Measurements from ENCODE around the gene MED23.

The MED23 gene

DNA sequence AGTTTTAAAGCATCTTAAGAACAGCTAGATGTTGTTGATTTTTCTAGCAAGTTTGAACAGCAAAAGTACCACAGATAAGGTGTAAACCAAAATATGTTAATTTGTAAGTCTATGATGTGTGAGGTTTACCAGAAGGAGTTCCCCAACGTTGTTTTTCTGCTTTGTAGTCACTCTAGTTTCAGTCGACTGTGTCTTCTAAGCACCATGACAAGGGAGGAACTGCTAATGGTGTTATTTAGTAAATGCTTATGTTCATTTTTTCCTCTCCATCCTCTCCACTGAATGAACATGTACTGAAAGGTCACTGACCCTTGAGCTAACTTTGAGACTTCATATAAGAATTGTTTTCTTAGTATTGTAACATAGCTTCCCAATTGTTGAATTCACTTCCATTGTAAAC is 12.1 kb upstream of the MED23 start:
- no peak for DNase-seq (ENCODE audit: low read depth in 2 of 2)

DNA sequence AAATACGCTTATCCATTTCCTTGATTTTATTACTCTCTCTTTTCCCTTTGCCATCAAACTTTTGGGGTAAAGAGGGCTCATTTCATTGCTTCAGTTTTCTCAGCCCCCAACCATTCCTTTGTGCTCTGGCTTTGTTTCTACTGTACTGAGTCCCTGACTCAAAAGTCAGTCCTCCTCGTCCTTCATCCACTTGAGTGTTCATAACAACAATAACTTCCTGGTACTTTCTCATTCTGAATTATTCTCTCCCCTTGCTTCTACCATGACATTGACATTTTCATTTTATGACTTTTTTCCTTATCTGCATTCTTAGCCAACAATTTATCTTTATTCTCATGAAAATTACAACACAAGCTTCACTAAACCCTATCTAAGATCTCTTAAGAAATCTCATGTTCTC is 10.0 kb upstream of the MED23 start:
- DNase-seq (ENCODE audit: low read depth in 2 of 2) = no peak

DNA sequence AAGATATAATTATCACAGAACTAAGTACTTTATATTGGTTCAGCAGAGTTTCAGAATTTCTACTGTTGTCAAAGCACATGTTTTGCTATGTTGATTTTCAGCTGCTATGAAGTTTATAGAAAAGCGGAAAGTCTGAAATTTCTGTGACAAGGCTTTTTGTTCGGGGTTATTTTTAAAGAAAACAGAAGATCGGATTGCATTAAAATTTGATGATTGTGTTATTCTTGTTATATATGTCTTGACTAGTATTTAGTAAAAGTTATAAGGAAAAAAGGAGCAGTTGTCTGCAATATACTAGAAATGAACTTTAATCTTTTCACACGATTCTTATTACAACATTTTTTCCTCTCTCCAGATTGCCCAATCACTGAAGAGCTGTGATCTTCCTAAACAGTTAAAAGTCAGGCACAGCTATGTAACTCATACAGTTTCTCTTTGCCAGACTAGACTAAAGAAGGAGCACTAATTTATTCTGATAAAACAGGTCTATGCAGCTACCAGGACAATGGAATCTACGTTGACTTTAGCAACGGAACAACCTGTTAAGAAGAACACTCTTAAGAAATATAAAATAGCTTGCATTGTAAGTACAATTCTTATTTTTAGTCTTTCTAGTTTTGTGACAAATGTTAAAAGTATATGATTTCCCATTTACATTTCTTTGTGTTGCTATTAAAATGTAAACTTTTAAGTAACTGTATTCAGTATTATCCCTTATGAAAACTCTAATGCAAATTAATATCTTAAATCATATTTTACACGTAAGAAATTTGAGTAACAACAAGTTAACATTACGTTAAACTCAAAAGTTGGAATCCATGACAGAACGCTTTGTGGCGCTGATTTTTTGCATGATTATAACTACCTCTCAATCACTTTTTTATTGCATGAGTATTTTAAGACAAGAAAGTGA is 9.1 kb upstream of the MED23 start, which contains the start of gene ENPP3:
Gene ENPP3, plus strand, starts transcription at position 423 of the 913 bp plus-strand sequence. Its CDS starts 83 bp downstream, at position 506.
- DNase-seq (ENCODE audit: low read depth in 2 of 2) = no peak

DNA sequence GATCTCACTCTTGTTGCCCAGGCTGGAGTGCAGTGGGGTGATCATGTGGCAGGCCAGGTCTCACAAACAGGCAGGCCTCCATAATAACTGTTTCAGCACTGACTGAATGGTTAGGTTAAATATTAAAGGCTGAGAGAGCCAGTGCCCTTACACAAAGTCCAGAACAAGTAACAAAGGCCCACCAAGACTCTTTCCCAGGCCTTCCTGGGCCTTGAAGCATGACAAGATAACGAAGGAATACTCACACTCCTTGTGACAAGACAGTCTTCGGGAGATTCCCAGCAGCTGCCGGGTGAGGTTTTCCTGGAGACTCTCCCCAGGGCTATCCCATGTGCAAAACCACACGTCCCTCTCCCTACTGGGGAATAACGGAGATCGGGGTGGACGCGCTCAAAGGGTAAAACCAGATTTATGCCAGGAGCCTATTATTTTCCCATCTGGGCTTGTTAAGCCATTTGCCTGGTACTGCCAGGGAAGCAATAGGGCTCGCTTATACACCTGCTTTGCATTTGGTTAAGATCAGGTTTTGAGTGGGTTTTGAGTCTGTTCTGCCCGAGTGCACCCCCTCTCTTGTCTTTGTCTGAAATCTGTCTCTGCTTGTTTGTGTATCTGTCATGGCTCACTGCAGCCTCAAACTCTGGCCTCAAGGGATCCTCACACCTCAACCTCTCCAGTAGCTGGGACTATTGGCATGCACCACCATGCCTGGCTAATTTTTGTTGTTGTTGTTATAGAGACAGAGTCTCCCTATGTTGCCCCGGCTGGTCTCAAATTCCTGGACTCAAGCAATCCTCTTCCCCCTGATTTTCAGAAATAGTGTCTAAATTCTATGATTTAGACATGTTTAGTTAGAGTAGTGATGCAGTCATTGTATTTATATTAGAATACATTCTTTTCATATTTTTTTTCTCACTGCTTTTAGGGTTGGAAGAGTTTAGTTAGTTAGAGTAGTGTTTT is 7.6 kb upstream of the MED23 start:
- DNase-seq (ENCODE audit: low read depth in 2 of 2) = no peak

DNA sequence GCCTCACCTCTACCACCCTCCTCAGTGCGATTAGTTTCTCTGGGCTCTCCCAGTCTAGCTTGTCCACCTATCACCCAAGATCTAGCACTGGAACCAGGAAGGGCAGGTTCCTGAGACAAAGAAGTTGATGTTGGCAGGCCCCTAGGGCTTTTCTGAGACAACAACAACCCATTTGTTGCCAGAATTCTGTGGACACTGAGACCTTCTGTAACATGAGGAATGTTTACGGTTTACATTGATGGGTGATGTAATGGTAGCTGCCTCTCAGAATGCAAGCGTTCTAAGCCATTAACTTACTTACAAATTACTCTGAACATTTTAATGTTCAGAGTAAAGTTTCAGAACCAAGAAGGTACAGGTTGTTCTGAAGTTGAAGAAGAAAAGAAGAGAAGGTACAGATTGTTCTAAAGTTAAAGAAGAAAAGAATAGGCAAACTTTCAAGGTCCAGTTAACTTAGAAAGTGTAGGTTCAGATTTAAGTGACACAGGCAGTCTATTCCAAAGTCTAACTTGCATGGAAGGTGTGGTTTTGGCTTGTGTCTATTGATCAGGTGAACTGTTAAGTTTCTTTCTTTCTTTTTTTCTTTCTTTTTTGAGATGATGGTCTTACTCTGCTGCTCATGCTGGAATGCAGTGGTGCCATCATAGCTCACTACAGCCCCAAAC is 3.7 kb upstream of the MED23 start:
- DNase-seq (ENCODE audit: low read depth in 2 of 2) = no peak

DNA sequence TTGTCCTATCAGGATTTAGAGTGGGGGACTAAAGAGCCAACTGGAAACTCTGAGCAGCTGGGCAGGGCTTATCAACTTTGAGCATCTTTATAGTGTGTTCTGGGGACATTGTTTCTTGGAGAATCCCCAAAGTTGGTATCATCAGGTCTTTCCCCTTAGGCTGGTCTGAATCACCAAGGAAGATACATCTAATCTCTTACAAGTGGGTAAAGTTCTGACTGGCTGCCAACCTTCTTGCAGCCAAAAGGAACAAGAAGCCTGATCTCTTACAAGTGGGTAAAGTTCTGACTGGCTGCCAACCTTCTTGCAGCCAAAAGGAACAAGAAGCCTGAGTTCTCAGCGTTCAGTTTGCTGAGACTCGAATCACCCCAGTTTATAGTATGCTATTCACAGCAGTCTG is 1.6 kb upstream of the MED23 start:
- no peak for DNase-seq (ENCODE audit: low read depth in 2 of 2)

DNA sequence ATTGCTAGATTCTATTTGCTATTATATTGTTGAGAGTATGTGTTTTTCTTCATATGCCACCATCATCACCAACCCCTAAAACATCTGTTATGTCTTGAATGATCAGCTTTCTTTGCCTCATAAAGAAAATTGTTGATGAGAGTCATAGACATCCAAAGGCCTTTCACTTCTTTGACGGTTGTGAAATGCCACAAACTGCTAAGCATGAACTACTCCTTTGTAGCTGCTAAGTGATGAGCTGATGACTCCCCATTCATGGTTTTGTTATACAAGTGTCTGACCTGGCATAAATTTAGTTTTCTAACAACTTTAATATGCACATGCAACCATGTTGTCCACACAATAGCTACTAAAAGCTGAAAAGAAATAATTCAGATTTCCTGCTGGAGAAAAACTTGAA is 684 bp upstream of the MED23 start:
- no peak for DNase-seq (ENCODE audit: low read depth in 2 of 2)

DNA sequence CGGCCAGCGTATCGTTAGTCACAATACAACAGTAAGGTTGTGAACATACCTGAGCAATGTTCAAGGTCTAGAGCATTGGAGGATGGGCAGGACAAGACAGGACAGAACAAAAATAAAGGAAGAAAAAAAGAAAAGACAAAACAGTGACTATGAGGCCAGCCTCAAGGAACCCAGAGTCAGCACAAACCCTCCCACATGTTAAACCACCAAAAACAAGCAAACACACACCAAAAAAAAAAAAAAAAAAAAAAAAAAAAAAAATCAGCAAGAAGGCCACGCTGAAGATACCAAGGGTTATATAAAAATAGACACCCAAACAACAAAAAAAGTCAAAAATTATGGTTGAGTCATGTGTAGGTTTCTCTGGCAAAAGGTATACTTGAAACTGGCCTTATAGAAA is 12.8 kb downstream of the MED23 start:
- no peak for DNase-seq (ENCODE audit: low read depth in 2 of 2)

DNA sequence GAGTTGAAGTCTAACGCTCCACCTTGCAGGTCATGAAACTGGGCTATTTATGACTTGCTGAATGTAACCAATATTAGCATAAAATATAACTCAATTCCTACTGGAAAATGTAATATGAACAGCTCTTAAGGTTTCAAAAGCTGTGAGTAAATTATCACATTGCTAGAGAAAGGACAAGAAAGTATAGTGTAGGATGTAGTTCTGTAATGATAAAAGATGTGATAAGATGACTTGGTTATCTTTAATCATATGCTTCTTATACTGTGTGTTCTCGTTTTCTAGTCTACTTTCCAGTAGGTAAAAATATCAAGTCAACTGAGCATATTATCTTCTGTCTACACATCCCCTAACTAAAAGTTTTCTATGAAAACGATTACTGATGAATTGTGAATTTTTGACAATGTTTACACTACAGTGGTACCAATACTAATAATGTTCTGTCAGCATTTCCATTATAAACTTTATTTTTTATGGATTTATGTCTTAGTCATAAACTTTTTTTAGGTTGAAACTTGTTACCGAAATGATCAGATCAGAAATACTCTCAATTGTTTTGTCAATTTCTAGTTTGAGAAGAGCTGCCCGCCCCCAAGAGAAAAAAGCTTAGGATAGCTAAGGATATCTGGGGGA is 14.6 kb downstream of the MED23 start:
- no peak for DNase-seq (ENCODE audit: low read depth in 2 of 2)

DNA sequence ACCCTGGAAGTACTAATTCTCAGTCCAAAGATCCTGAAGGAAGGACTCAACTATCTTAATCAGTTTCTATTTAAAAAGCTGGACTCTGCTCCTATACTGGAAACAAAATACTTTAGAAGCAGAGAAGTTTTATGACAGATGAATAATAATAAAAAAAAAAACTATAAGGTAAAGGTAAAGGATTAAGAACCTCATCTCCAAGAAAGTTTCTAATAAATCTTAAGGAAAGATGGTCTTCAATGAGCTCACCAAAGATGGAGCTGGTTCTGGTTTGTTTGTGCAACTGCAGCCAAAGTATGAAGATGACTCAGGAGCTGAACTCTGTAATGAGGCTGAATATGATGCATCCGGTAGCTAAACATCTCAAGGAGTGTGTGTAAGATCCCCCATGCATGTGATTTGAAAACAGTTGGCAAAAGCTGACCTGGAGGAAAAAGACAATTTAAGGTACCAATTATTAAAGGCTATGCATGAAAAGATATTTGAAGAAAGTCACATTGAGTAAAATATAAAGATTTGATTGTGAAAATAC is 25.2 kb downstream of the MED23 start:
- no peak for DNase-seq (ENCODE audit: low read depth in 2 of 2)

DNA sequence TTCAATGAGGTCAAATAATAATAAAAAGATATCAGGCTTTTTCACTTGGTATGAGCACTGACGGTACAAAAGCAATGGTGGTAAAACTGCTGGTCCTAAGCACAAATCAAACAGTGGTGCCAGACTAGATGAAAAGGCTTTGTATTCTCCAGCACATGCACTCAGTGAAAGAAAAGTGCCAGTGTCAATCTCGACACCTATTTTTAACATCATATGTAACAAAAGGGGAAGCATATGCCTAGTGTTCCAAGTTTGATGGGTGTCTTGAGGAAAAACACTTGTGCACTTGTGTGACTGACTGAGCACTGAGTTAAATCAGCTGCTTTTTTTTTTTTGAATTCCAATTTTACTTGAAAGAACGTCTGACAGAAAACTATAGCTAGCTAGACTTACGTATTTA is 27.3 kb downstream of the MED23 start:
- no peak for DNase-seq (ENCODE audit: low read depth in 2 of 2)

DNA sequence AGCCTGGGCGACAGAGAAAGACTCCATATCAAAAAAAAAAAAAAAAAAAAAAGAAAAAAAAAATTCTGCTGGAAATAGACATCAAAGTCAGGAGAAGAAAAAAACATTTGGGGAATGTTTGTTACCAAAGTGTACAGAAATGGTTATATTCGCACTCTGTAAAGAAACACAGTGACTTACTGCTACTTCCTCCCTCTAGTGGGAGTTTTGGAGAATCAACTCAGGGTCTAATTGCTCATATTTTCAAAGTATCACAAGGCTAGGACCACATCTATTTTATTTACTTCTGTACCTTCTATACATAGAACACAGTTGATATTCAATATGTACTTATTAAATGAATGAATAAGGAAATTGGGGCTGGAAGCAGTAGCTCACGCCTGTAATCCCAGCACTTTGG is 30.6 kb downstream of the MED23 start:
- DNase-seq (ENCODE audit: low read depth in 2 of 2) = no peak

DNA sequence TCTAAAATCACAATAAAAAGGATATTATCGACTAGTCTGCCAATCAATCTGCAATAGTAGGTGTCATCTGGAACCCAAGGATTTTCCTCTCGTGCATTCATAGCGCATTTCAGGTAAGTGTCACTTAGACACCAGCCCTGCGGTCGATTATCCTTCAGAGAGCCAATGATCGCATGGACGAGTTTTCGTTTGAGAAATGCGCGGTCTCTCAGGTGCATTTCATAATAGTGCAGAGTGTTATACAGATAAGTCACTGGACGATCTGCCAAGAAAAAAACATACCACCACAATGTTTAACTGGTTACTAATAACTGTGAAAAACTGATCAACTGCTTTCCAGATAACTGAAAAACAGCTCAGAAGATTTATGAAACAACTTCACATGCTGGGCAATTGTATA is 34.0 kb downstream of the MED23 start:
- no peak for DNase-seq (ENCODE audit: low read depth in 2 of 2)

DNA sequence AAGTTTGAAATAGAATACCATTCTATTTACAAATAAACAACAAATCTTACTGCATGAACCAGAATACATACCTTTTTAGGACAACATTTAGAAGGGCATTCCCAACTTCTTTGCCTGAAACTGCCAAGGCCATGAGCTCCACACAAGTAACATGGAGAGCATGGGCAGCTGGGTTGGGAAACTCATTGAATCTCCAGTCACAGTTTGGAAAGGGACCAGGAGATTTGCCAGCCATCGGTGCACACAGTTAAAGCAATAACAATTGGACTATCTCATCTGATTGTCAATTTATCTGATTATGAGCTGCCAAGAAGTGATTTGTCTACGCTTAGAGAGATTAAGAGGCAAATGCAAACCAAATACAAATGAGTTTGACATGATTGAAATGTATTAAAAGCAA is 35.1 kb downstream of the MED23 start:
- no peak for DNase-seq (ENCODE audit: low read depth in 2 of 2)

DNA sequence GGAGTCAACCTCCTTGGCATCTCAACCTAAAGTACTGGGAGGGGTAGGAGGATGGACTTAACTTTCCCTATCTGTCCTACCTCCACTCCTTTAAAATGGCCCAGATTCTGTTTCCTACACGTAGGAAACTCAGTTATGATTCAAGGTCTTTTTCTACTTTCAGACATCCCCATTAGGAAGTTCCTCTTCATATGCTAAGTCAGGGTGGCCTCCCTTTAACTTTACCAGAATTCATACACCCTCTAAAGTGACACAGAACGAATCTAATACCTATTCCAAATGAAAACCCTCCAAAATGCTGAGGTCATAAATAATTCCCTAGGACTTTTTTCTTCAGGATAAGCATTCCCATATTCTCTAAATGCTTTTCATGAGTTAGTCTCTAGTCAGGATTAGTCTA is 39.4 kb downstream of the MED23 start:
- DNase-seq (ENCODE audit: low read depth in 2 of 2) = no peak

DNA sequence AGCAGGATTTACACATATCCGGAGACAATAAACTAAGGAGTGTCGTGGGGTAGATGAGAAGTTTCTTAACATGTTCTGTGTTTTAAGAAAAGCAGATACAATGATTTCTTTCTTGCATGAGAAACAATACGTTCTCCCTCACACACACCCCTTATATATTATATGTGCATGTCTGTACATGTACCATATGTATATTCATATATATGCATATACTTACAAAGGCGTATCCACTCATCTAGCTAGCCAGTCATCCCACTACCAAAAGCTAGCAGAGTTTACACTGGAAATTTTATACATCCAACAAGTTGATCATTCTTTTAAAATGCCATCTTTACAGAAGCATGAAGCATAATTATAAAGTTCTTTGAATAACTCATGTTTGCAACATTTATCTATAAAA is 40.1 kb downstream of the MED23 start:
- DNase-seq (ENCODE audit: low read depth in 2 of 2) = no peak

DNA sequence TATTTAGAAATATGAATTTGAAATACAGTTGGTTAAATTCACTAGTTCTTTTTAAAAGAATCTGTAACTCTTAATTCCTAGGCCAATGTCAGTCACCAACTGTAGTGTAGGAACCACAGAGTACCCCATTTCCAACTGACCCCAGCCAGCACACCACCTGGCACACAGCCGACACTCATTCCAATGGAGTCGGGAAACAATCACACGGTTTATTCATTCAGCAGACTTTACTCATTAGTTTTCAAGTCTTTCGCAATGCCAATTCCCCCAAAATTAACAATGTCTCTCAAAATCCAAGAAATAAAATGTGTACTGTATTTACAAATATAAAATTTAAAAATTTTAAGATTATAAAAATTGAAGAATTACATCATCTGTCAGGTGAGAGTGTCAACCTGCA is 41.5 kb downstream of the MED23 start:
- DNase-seq (ENCODE audit: low read depth in 2 of 2) = no peak

DNA sequence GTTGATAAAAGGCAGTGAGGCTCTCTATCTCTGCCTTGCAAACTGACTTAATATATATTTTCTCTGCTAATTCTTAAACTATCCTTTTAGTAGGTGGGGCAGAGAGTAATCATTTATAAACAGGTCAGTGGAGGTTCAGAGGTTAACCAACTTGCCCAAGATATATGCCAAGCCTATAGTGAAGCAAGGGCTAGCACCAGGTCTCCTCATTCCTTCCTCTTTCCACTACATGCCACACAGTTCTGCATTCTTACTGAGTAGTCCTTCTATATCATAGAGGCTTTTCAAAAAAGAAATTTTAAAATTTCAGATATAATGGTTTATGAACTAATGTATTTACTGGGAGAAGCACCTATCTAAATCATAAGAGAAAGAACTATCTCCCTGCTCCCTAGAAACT is 46.5 kb downstream of the MED23 start:
- DNase-seq (ENCODE audit: low read depth in 2 of 2) = no peak

DNA sequence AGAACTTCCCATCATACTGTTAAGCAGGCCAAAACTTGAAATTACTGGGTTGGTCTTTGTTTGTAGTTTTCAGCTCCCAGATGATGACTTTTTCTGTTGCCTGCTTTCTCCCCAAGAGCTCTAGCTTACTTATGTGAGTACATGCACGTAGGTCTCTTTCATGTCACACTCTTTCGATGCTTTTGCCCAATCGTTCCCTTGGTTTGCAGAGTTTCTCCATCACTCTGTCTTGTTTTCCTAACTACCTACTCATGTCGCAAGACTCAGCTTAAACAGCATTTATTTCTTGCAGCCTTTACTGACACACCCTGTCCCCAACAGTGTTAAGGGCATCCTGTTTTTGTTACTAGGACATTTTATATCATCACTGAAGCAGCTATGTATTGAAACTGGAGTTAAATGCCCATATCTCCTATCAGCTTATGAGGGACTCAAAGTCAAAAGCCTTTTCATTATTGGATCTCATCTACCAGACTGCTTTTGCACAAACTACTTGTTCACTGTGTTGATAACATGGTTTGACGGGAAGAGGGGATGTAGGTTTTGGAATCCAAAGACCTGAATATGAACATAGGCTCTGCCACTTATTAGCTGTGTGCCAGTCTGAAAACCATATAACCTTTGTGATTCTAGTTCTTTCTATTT is 52.1 kb downstream of the MED23 start:
- no peak for DNase-seq (ENCODE audit: low read depth in 2 of 2)

DNA sequence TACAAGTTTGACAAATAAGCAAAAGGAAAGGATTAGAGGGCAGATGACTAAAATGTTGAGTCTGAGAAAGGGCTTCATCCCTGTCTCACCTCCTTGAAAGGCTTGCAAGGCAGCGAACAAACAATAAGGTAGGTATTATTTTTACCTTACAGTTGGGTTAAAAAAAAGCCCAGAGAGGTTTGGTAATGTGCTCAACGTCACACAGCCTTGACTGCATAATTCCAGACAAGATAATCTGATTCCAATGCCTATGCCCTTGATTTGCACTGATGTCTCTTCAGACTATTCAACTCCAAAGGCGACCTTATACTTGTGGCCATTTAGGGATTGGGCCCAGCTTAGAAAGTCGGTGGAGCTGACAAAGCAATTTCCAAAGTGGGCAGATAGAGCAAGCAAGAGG is 53.4 kb downstream of the MED23 start:
- no peak for DNase-seq (ENCODE audit: low read depth in 2 of 2)

DNA sequence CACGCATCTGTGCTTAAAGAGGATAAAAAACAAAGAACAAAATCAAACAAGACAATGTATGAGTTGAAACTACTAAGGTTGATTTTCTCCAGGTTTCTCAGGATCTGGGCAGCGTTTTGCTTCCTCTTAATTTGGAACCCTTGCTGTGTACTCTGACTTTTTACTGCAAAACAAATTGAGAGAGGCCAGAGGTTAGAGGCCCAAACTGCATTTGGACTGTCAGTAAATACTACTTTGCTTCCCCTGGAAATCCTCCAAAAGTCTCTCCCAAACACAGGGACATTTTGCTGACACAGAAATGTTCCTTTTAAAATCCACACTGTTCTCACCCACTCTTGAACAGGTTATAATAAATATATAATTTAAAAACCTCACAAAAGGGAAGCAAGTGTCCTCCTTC is 53.9 kb downstream of the MED23 start:
- DNase-seq (ENCODE audit: low read depth in 2 of 2) = no peak
